ENCODE results near the gene PMEL.
A peak's percentile ranks its signal among the peaks of the same experiment; 100 is the strongest.
"Not testable (repeated sequence)": the region's sequence is repeated elsewhere in the genome, so short reads cannot be mapped to it uniquely, and the experiment has no call there.

The PMEL gene

GRCh38 chr12:55991110-55991509 is 25.3 kb upstream of the PMEL start:
- DNase-seq (ENCODE audit: low spot score) = no peak
- no peak for TF ChIP-seq CTCF (IDR thresholded peaks at IDR 0.05; ENCODE audit: extremely low read depth, missing control alignments)

- not testable (repeated sequence) for DNase-seq (ENCODE audit: low spot score)
Observed at GRCh38 chr12:55985976-55986375, 20.1 kb upstream of the PMEL start.

- DNase-seq (ENCODE audit: low spot score) = no peak
- TF ChIP-seq CTCF (IDR thresholded peaks at IDR 0.05; ENCODE audit: extremely low read depth, missing control alignments) = no peak
Observed at GRCh38 chr12:55985341-55985740, 19.5 kb upstream of the PMEL start.

- TF ChIP-seq CTCF (IDR thresholded peaks at IDR 0.05; ENCODE audit: extremely low read depth, missing control alignments) = no peak
- no peak for DNase-seq (ENCODE audit: low spot score)
Observed at GRCh38 chr12:55984861-55985260, 19.0 kb upstream of the PMEL start.

GRCh38 chr12:55983232-55983842 is 17.5 kb upstream of the PMEL start:
- no peak for TF ChIP-seq CTCF (IDR thresholded peaks at IDR 0.05; ENCODE audit: extremely low read depth, missing control alignments)
- no peak for DNase-seq (ENCODE audit: low spot score)

GRCh38 chr12:55982319-55982936 is 16.6 kb upstream of the PMEL start:
- peak; percentile 68 for DNase-seq (ENCODE audit: low spot score)
- no peak for TF ChIP-seq CTCF (IDR thresholded peaks at IDR 0.05; ENCODE audit: extremely low read depth, missing control alignments)

- not testable (repeated sequence) for DNase-seq (ENCODE audit: low spot score)
Observed at GRCh38 chr12:55981882-55982281, 16.0 kb upstream of the PMEL start.

- no peak for DNase-seq (ENCODE audit: low spot score)
- TF ChIP-seq CTCF (IDR thresholded peaks at IDR 0.05; ENCODE audit: extremely low read depth, missing control alignments) = no peak
Observed at GRCh38 chr12:55979069-55979468, 13.2 kb upstream of the PMEL start.
